Measurements from ENCODE around the gene RARB. TPM values are rescaled to one million over a fixed set of nuclear protein-coding genes. Genes with fewer than 3 reads are reported as not detected.

RARB gene
- total and polyA plus RNA-seq, 9 donors = 12.0 to 23.2 (median 16.1) TPM

DNA sequence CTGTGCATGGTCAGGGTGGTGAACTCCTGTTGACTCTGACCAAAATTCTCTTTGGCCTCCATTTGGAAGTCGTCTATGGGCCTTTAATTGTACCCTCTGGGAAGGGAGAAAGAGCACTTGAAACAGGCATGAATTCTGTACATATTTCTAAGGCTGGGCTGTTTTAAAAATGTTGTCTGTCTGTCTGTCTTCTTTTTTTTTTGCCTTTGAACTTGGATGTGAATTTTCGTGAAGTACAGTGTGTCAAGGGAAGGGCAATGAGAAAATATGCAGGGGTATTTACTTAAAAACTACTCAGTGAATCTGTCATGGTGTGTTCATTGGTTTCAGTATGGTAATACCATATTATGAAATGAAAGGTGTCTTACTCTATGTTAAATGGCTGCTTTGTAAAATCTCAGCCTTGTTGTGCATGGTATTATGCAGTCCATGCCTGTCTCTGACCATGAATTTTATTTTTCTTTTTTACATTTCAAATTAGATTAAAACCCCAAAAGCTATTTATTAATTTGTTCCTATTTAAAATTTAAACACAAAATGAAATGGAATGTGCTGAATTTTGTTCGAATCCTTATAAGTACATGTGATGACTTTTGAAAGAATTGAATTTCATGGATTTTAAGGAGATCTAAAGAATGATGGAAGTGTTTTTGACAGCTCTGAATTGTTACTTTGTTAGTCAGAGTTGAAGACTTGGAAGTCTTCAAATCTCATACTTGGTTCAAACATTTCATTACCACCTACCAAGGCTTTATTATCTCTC lies 51.1 kb downstream of the RARB start:
- H3K9me3 ChIP-seq (replicated peaks; ENCODE audit: control insufficient read depth, low read depth, low read length) = no peaks in the 10 kb centered on the region
- no peaks in the 10 kb centered on the region for H3K4me1 ChIP-seq (ENCODE audit: control insufficient read depth, insufficient read depth, low read length)
- 22% methylated on average over 1 of the region's 3 CpGs for WGBS (ENCODE audit: insufficient coverage)
- H3K36me3 ChIP-seq (ENCODE audit: control insufficient read depth, insufficient read depth, low read length) = no peaks in the 10 kb centered on the region
- H3K27me3 ChIP-seq (ENCODE audit: control insufficient read depth, insufficient read depth, low read length) = no peaks in the 10 kb centered on the region
- H3K4me3 ChIP-seq (ENCODE audit: low read length) = no peak overlapping the region
- H3K27ac ChIP-seq (ENCODE audit: low read length) = no peak overlapping the region
- no peak for DNase-seq

DNA sequence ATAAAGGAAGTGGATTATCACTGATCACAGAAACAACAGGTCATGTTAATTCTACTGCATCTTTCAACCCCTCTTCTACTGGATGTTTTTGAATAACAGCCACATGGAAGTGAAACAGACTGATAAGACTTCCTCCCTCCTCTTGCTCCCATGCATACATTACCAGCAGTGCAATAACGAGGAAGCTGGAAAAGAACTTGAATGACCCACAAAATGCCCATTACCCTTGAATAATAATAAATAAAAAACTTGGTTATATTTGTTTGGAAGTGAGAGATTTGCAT lies 51.6 kb downstream of the RARB start:
- no peaks in the 10 kb centered on the region for H3K36me3 ChIP-seq (ENCODE audit: control insufficient read depth, insufficient read depth, low read length)
- H3K9me3 ChIP-seq (replicated peaks; ENCODE audit: control insufficient read depth, low read depth, low read length) = no peaks in the 10 kb centered on the region
- no peaks in the 10 kb centered on the region for H3K4me1 ChIP-seq (ENCODE audit: control insufficient read depth, insufficient read depth, low read length)
- DNase-seq = no peak
- no peak overlapping the region for H3K4me3 ChIP-seq (ENCODE audit: low read length)
- H3K27ac ChIP-seq (ENCODE audit: low read length) = no peak overlapping the region
- no peaks in the 10 kb centered on the region for H3K27me3 ChIP-seq (ENCODE audit: control insufficient read depth, insufficient read depth, low read length)
- WGBS (ENCODE audit: insufficient coverage) = no CpG with 5 or more reads among the region's 1 CpG

GRCh38 chr3:25480811-25481210 lies 52.7 kb downstream of the RARB start:
- Histone ChIP-seq H3K4me1 (ENCODE audit: control insufficient read depth, insufficient read depth, low read length) (no peaks in the 10 kb centered on the region), H3K27me3 (ENCODE audit: control insufficient read depth, insufficient read depth, low read length) (no peaks in the 10 kb centered on the region), H3K9me3 (replicated peaks; ENCODE audit: control insufficient read depth, low read depth, low read length) (no peaks in the 10 kb centered on the region), H3K27ac (ENCODE audit: low read length) (no peak overlapping the region), H3K36me3 (ENCODE audit: control insufficient read depth, insufficient read depth, low read length) (no peaks in the 10 kb centered on the region), H3K4me3 (ENCODE audit: low read length) (no peak overlapping the region)
- 56% methylated on average over 1 of the region's 1 CpG for WGBS (ENCODE audit: insufficient coverage)
- DNase-seq = no peak

GRCh38 chr3:25481386-25481785 lies 53.3 kb downstream of the RARB start:
- H3K4me1 ChIP-seq (ENCODE audit: control insufficient read depth, insufficient read depth, low read length) = no peaks in the 10 kb centered on the region
- no CpG with 5 or more reads among the region's 1 CpG for WGBS (ENCODE audit: insufficient coverage)

DNA sequence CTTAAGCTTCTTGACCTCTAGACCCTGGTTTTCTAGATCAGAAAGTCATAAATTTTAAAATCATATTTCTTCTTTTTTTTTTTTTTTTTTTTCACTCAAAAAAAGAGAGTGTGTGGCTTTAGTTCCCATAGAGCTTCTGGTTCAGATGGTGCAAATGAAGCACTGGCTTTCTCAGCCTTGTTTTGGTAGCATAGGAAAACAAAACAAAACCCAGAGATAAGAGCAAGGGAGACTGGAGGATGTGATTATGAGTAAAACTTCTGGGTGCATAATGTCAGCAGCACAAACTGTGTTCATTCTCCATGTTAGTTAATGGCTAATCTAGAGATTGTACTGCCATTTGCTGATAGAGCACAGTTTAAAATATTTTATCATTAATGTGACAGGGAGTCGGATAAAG lies 55.4 kb downstream of the RARB start:
- H3K4me1 ChIP-seq (ENCODE audit: control insufficient read depth, insufficient read depth, low read length) = no peaks in the 10 kb centered on the region

More at GRCh38 chr3:25481386-25481785, 53.3 kb downstream of the RARB start:
- Histone ChIP-seq H3K4me3 (ENCODE audit: low read length) (no peak overlapping the region), H3K9me3 (replicated peaks; ENCODE audit: control insufficient read depth, low read depth, low read length) (no peaks in the 10 kb centered on the region), H3K36me3 (ENCODE audit: control insufficient read depth, insufficient read depth, low read length) (no peaks in the 10 kb centered on the region), H3K27ac (ENCODE audit: low read length) (no peak overlapping the region), H3K27me3 (ENCODE audit: control insufficient read depth, insufficient read depth, low read length) (no peaks in the 10 kb centered on the region)
- DNase-seq = no peak

DNA sequence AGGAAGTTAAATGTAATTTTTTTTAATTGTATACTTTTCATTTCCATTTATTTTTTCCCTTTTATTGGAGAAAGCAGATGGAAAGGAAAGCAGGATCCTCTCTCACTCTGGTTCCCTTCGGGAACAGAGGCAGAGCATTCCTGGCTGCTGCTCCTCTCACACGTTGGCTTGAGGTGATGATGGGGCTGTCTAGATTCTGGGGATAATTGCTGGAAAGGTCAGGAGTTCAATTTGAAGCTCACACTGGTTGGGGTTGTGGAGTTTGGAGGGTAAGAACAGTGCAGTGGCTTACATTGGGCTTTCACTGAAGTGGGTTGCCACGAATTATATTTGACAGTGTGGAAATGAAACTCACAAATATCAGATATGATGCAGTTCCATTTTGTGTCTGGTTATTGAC lies 57.6 kb downstream of the RARB start:
- Histone ChIP-seq H3K36me3 (ENCODE audit: control insufficient read depth, insufficient read depth, low read length) (no peaks in the 10 kb centered on the region), H3K4me1 (ENCODE audit: control insufficient read depth, insufficient read depth, low read length) (no peaks in the 10 kb centered on the region), H3K9me3 (replicated peaks; ENCODE audit: control insufficient read depth, low read depth, low read length) (no peaks in the 10 kb centered on the region), H3K4me3 (ENCODE audit: low read length) (no peak overlapping the region), H3K27me3 (ENCODE audit: control insufficient read depth, insufficient read depth, low read length) (no peaks in the 10 kb centered on the region), H3K27ac (ENCODE audit: low read length) (no peak overlapping the region)
- WGBS (ENCODE audit: insufficient coverage) = 30% methylated on average over 2 of the region's 3 CpGs
- DNase-seq = no peak

More for the DNA sequence above, 55.4 kb downstream of the RARB start:
- no peaks in the 10 kb centered on the region for H3K36me3 ChIP-seq (ENCODE audit: control insufficient read depth, insufficient read depth, low read length)
- WGBS (ENCODE audit: insufficient coverage) = no CpG with 5 or more reads among the region's 1 CpG
- H3K27me3 ChIP-seq (ENCODE audit: control insufficient read depth, insufficient read depth, low read length) = no peaks in the 10 kb centered on the region
- H3K9me3 ChIP-seq (replicated peaks; ENCODE audit: control insufficient read depth, low read depth, low read length) = no peaks in the 10 kb centered on the region
- no peak overlapping the region for H3K27ac ChIP-seq (ENCODE audit: low read length)
- DNase-seq = no peak
- no peak overlapping the region for H3K4me3 ChIP-seq (ENCODE audit: low read length)

DNA sequence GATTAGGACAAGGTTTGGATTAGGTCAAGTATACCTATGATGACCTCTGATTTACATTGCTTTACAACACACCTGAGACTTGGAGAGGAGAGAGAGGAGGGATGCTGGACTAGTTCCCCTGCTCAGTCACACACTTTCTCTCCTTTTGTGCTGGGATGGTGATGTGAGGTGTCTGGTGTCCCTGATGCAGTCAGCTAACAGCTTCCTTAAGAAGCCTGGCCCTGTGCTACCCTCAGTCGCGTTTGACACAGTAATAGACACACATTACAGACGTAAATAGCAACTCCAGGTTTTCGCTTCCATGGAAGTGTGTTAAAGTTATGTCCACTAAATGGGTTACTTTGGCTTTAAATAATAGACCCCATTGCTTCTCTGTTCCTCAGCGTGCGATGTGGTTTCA lies 58.9 kb downstream of the RARB start:
- no peak for DNase-seq
- Histone ChIP-seq H3K9me3 (replicated peaks; ENCODE audit: control insufficient read depth, low read depth, low read length) (no peaks in the 10 kb centered on the region), H3K27me3 (ENCODE audit: control insufficient read depth, insufficient read depth, low read length) (no peaks in the 10 kb centered on the region), H3K27ac (ENCODE audit: low read length) (no peak overlapping the region), H3K36me3 (ENCODE audit: control insufficient read depth, insufficient read depth, low read length) (no peaks in the 10 kb centered on the region), H3K4me1 (ENCODE audit: control insufficient read depth, insufficient read depth, low read length) (no peaks in the 10 kb centered on the region), H3K4me3 (ENCODE audit: low read length) (no peak overlapping the region)
- WGBS (ENCODE audit: insufficient coverage) = no CpG with 5 or more reads among the region's 6 CpGs

DNA sequence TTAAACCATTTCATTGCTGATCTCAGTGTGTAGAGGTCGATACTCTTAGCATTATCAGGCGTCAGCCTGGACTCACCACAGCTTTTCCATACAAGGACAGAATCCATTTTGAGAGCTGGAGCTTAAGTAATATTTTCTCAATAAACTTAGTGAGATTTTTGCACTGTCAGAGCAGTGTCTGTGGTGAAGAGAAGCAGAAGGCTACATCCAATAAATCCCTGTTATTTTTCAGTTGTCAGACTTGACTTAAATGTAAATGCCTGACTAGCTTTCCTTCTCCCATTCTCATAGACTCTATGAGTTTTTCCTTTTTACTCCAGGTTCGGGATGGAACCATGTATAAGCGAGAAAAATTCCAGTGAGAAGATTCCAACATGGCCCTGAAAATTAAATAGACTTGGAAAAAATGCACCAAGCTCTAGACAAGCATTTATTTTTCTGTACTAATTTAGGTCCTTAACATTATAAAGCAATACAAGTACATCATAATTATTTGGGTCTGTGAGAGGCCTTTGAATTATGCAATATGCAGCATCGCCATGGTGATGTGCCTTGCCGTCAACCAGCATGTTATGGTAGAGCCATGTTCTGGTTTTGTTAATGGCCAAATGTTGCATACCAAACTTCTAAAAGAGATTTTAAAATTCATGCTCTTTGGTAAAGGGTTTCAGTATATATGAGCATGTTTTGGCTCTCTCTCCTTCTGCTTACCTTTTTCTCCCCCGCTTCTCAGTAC lies 62.0 kb downstream of the RARB start:
- no CpG with 5 or more reads among the region's 7 CpGs for WGBS (ENCODE audit: insufficient coverage)
- H3K4me1 ChIP-seq (ENCODE audit: control insufficient read depth, insufficient read depth, low read length) = no peaks in the 10 kb centered on the region
- H3K9me3 ChIP-seq (replicated peaks; ENCODE audit: control insufficient read depth, low read depth, low read length) = peaks cover 7% of the 10 kb centered on the region
- H3K27me3 ChIP-seq (ENCODE audit: control insufficient read depth, insufficient read depth, low read length) = no peaks in the 10 kb centered on the region
- H3K36me3 ChIP-seq (ENCODE audit: control insufficient read depth, insufficient read depth, low read length) = no peaks in the 10 kb centered on the region
- no peak overlapping the region for H3K4me3 ChIP-seq (ENCODE audit: low read length)
- no peak for DNase-seq
- no peak overlapping the region for H3K27ac ChIP-seq (ENCODE audit: low read length)

DNA sequence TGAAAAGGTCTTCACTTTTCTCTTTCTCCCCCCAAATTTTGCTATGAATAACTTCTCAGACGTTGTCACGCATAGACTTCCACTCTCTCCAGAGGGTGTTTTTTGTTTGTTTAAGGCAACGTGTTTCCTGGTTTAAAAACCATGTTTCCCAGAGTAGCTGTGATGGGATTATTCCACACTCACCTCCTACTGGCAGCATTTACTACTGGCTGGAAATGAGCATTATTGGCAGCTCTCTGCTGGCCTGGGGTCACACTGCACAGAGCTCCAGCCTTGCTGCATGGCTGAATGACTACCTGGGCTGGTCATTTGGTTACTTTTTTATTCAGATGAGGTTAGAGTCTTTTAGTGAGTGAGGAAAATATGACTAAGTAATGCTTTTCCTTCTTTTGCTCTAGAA lies 65.2 kb downstream of the RARB start:
- H3K27ac ChIP-seq (ENCODE audit: low read length) = peak overlapping the region; percentile 40
- DNase-seq = peak; percentile 82
- no peaks in the 10 kb centered on the region for H3K27me3 ChIP-seq (ENCODE audit: control insufficient read depth, insufficient read depth, low read length)

GRCh38 chr3:25493786-25494185 lies 65.7 kb downstream of the RARB start:
- 44% methylated on average over 1 of the region's 1 CpG for WGBS (ENCODE audit: insufficient coverage)
- H3K27ac ChIP-seq (ENCODE audit: low read length) = peak overlapping the region; percentile 1
- no peaks in the 10 kb centered on the region for H3K27me3 ChIP-seq (ENCODE audit: control insufficient read depth, insufficient read depth, low read length)
- DNase-seq = no peak
- H3K4me3 ChIP-seq (ENCODE audit: low read length) = no peak overlapping the region
- H3K4me1 ChIP-seq (ENCODE audit: control insufficient read depth, insufficient read depth, low read length) = no peaks in the 10 kb centered on the region
- H3K36me3 ChIP-seq (ENCODE audit: control insufficient read depth, insufficient read depth, low read length) = no peaks in the 10 kb centered on the region
- H3K9me3 ChIP-seq (replicated peaks; ENCODE audit: control insufficient read depth, low read depth, low read length) = peaks cover 7% of the 10 kb centered on the region

More for the DNA sequence above, 65.2 kb downstream of the RARB start:
- Histone ChIP-seq H3K9me3 (replicated peaks; ENCODE audit: control insufficient read depth, low read depth, low read length) (peaks cover 7% of the 10 kb centered on the region), H3K4me1 (ENCODE audit: control insufficient read depth, insufficient read depth, low read length) (no peaks in the 10 kb centered on the region), H3K4me3 (ENCODE audit: low read length) (no peak overlapping the region), H3K36me3 (ENCODE audit: control insufficient read depth, insufficient read depth, low read length) (no peaks in the 10 kb centered on the region)
- WGBS (ENCODE audit: insufficient coverage) = no CpG with 5 or more reads among the region's 3 CpGs
